HG02943 (cell line): ENCODE results near the gene MAP4K4.

Source experiments
- ATAC-seq: cut with Tn5 transposase; IDR thresholded peaks from one replicate; pipeline ENCODE4 v1.9.1; 2021; ENCODE audit warnings: mild to moderate bottlenecking, low read depth, moderate library complexity; ENCODE audit not compliant: unreplicated experiment

MAP4K4 gene

DNA sequence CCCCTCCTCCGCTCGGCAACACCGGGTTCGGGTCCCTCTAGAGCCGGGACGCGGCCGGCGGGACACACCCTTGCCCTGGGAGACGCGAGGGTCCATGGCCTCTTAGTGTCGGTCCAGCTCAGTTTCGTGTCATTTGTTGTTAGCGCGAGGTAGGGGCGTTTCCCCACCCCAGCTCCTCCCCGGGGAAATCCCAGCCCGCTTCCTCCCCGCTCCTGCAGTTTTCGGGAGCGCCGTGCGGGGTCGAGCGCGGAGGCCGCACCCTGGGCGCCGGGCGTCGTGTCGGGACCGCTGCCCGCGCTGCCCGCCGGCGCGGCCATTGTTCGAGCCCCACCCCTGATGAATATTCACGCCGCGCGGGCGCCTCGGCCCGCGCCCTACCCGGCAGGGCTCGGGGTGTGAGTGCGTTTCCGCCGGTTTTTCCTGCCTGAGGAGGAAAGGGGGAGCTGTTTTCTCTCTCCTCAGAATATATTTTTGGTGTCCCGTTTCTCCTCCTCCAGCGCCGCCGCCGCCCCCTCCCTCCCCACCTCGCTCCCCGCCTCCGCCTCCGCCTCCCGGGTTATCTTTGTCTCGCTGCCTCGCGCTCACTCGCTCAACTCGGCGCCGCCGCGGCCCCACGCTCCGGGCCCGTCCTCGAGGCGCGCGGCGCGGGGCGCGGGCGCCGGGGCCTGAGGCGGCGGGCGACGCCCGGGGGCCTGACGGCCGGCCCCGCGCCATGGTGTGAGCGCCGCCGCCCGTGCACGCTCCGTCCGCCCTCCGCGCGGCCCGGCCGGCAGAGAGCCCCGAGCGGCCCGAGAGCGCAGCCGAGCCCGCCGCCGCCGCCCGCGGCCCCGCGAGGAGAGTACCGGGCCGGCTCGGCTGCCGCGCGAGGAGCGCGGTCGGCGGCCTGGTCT is at the start of gene MAP4K4:
TSS of gene MAP4K4 (plus strand) at position 584 of the 890 bp plus-strand sequence. CDS start 374 bp downstream, outside the sequence.
- ATAC-seq, result no peak

DNA sequence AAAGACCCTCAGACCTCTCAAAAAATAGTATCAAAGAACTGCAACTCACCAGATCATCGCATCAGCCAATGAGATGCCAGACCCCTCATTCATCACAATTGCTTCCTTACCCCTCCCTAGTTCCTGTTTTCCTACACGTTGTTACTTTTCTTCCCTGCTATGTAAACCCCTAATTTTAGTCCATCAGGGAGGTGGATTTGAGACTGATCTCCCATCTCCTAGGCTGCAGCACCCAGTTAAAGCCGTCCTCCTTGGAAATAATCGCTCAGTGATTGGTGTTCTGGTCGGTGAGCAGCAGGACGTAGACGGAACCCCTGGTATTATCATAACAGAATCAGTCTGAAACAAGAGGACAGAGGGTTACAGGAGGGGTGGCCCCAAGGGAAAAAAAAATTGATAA is 44.0 kb upstream of the MAP4K4 start:
- ATAC-seq, result no peak

DNA sequence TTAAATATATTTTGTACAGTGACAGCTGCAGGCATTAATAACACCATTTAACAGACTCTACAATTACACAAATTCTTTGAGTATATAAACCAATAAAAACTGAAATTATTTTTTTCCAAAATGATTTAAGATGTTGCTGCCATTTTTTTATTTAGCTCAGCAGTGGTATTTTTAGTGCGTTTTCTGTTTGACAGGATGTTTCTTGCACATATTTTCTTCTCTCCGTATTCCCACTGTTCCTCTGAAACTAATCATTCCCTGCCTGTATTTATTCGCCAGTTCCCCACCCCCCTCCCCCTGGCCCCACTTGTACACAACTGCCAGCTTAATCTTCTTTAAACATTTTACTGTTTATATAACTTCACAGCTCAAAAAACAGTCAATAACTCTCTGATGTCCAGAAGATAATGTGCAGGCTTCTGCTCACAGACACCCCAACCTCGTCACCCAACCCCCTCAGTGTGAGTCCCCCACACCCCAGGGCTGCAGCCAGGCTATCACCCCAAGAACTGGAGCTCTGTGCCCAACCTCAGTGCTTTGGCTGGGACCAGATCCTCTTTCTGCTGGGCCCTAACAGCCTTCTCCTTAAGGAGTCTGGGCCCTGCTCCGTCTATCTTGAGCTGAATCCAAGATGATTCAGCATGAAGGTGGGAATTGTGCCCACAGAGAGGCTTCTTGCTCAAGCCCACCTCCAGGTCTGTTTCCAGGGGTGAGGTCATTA is 41.6 kb upstream of the MAP4K4 start:
- ATAC-seq, result no peak

DNA sequence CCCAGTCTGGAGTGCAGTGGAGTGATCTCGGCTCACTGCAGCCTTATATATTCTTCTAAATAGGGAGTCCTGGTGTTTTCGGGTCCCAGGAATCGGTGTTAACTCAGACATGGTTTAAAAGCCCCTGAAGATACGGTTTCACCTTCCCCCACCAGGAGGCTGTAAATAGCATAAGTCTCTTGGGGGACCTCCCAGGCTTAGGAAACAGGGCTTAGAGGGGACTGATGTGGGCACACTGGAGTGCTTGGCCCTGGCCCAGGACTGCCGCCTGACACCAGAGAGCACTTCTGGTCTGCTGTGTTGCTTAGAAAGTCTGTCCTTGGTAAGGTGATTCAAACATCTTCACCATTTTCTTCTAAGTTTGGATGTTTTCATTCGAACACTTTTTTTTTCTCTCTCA is 39.7 kb upstream of the MAP4K4 start:
- ATAC-seq, result no peak

DNA sequence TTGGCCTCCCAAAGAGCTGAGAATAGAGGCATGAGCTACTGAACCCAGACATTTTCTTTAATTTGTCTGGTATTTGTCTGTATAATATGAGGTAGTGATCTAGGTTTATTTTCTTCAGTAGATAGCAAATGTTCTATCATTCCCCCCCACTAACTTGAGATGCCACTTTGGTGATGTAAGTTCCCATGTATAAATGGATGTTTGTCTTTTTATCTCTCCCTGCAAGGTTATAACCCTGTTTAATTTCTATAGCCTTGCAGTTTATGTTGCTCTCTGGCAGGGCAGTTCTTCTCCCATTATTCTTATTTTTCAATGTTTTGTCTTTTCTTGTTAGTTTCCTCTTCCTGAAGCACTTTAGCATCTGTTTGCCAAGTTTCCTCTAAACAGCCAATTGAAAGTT is 39.1 kb upstream of the MAP4K4 start:
- ATAC-seq, result no peak

DNA sequence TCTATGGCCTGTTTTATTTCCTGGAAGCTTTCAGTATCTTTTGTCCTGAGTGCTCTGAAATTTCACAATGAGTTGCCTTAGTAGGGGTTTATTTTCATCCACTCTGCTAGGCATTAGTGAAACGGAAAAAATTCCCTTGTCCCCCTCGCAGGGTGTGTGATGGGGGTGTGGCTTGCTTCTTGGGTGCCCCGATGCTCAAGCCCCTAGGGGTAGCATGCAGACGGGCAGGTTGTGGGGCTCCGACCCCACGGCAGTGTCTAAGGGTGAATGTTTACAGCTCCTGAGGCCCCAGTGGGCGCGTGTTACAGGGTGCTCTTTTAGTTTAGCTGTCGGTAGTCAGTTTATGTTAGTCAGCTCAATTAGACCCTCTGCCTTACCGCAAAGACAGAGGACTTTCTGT is 32.2 kb upstream of the MAP4K4 start:
- ATAC-seq, result no peak

DNA sequence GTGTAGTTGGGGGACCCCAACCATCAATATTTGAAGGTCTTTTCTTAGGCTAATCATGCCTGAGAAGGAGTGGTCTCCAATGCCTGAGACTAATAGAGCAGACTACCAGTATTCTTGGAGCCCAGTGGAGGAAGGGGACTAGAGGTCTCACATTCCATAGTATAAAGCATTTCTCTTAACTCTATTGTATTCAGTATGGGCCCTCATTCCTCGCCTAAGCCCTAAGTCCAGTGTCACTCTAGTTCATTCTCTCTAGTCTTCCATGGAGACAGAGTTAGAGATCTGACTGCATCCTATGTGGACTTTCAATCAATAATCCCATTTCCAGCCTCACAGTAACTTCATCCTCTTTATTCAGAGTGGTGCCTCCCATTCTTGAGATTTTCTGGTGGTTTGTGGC is 29.7 kb upstream of the MAP4K4 start:
- no peak for ATAC-seq

DNA sequence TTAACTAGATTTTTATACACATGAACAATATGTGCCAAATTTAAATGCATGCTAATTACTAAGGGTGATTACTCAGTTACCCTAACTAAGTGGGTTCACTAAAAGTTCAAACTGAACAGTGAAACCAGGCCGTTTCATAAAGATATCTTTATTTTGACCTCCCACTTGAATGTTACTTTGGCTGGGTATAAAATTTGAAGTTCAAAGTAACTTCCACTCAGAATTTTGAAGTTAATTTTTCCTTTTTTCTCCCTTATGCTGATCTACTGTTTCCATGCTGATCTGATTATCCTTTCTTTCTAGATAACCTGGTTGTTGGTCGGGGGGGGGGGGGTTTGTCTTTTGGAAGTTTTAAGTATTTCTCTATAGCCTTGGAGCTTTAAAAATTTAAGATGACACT is 25.5 kb upstream of the MAP4K4 start:
- ATAC-seq, result no peak

DNA sequence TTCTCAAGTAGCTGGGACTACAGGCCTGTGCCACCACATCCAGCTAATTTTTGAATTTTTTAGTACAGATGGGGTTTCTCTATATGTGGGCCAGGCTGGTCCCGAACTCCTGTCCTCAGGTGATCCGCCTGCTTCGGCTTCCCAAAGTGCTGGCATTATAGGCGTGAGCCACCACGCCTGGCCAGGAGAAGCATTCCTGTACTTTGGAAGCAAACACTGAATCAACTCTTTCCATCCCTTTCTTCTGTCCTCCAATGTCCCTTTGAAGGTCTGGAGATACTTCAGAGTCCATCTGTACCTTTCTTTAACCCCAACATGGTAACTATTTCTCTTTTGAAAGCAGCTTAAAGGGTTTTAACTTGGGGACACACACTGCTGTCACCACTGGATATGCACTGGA is 23.6 kb upstream of the MAP4K4 start:
- no peak for ATAC-seq

DNA sequence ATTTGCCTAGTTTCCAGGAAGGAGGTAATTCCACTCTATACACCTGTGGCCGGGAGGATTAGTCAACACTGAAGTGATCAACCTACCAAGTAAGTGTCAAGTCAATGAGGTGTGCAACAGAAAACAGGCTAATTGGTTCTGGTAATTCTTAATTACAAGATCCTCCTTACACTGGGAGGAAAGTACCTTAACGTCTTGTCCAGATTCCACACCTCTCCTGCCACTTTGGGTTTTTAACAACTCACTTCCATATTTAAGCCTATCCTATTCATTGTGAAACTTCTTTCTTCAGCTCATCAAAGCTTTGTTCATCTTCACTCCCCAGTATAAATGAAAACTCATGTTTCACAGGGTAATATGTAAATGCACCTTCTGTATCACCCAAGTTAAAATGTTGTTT is 22.0 kb upstream of the MAP4K4 start:
- ATAC-seq, result no peak

DNA sequence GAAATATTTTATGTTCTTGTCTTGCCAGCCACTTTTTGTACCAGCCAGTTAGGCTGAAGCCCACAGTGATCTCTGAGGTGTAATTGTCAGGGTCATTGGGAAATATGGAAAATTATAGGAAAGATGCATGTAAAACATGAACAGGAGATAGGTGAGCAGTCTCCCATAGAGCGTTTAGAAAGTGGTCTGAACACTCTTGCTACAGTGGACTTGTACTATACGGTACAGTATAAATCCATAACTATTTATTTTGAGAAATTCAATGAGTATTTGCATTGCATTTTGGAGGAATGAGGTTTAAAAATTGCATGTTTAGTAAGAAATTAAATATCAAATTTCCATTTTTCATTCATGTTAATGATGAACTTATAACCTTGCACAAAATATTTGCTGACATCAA is 20.8 kb upstream of the MAP4K4 start:
- ATAC-seq, result no peak

DNA sequence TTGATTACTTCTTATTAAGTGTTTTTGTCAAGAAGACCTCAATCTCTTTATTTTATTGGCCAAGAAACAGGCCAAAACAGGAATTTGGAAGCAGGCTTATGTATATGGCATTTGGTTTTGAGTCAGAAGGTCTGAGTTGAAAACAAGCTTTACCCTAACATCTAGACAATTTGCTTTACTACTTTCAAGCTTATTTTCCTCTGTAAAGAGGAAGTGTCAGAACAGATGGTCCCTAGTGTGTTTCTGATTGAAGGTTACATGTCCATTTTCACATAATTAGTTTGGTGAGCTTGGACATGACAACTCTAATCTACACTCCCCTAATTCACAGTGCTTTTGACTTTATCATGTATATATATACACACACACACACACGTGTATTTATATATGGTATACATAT is 19.8 kb upstream of the MAP4K4 start:
- no peak for ATAC-seq

DNA sequence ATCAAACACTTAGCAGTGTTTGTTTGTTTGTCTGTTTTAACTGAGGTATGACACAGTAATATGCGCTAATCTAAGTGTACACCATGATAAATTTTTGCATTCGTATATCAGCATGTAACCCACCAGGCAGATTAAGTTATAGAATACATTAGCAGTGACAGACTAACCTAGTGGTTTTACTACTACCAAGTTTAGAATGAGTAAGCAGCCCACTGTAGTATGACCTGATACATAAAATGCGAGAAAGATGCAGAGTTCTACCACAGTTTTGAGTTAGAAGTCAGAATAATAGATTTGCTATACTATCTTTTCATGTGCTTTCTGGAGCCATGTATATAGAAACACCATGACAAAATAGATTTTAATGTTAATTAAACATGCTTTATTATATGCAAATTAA is 19.1 kb upstream of the MAP4K4 start:
- no peak for ATAC-seq

DNA sequence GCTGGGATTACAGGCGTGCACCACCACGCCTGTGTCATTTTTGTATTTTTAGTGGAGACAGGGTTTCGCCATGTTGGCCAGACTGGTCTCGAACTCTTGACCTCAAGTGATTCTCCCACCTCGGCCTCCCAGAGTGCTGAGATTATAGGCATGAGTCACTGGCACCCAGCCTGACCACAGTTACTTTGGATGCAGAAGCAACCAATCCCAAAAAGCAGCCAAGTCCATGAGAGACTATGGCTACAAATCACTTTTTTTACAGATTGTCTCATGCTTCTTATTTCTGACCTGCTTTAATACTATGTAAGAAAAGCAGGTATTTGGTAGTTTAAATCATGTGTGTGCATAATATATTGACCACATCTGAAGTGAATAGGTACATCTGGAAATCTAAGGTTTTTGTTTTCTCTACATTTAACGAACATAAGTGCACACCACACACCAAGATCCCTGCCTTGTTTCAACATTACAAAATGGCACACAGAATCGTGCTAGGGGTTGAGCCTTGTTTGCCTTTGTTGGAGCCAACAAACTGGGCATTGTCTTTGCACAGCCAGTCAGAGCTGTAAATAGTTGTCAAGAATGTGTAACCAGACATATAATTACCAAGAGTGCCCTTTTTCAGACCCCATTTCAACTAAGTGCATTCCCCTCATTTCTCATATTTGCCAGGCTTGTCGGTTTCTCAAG is 18.3 kb upstream of the MAP4K4 start:
- no peak for ATAC-seq

DNA sequence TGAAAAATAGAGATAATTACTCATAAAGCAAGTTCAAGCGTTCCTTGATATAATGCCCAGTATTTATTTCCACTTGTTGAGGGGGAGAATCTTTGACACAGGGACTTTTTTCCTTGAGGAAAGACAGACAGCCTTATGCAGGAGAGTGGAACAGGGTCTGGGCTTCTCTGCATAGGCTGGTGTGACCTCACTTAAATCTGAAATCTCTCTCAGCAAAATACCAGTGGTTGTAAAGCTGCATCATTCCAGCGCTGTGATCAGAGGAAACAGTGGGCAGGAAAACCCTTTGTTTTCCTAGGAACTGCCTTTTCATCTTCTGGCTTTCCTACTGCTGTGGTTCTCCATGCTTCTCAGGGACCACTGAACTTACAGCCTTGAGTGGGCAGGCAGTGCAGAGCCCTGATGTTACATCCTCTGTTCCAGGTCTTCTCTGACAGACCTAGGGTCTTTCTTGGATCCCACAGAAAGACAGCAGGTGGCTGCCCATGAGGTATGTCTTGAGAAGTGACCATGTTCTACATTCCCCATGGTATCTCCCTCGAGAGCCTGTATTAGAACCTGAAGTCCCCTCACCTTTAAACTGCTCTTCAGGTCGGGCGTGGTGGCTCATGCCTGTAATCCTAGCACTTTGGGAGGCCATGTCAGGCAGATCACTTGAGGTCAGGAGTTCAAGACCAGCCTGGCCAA is 17.6 kb upstream of the MAP4K4 start:
- no peak for ATAC-seq

DNA sequence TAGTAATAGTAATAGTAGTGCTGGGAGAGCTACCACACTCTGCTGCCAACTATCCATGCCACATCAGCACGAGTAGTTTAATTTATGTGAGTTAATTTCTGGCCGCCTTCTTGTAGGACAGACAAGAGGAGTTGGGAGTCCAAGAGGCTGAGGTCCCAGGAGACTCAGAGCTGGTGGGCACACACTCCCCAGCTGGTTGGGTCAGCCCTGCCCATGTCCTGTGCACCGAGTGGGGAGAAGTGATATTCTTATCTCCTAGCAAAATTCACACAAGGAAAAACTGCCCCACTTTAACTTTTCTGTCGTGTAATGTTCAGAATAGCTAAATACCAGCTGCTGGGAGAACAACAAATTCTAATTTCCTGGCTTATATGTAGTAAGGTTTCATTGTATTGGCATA is 15.2 kb upstream of the MAP4K4 start:
- no peak for ATAC-seq

DNA sequence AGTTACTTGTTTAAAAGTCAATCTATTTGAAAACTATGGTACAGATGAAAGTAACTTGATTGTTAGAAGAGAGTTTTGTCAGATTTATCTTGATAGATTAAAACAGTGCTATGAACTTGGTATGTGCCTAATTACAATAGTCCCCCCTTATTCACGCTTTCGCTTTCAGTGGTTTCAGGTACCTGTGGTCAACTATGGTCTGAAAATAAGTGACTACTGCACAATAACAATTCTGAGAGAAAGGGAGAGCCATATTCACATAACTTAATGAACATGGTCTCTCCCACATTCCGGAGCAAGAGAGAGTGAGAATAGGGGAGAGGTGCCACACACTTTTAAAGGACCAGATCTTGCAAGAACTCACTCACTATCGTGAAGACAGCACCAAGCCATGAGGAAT is 13.2 kb upstream of the MAP4K4 start:
- no peak for ATAC-seq

DNA sequence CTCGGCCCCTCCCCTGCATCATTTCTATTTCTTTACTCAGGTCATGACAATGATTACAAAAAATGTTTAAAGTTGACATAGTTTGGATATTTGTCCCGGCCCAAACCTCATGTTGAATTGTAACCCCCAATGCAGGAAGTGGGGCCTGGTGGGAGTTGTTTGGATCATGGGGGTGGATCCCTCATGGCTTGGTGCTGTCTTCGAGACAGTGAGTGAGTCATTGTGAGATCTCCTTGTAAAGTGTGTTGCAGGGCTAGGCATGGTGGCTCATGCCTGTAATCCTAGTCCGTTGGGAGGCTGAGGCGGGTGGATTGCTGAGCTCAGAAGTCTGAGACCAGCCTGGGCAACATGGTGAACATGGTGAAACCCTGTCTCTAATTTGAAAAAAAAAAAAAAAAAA is 9.2 kb upstream of the MAP4K4 start:
- no peak for ATAC-seq

DNA sequence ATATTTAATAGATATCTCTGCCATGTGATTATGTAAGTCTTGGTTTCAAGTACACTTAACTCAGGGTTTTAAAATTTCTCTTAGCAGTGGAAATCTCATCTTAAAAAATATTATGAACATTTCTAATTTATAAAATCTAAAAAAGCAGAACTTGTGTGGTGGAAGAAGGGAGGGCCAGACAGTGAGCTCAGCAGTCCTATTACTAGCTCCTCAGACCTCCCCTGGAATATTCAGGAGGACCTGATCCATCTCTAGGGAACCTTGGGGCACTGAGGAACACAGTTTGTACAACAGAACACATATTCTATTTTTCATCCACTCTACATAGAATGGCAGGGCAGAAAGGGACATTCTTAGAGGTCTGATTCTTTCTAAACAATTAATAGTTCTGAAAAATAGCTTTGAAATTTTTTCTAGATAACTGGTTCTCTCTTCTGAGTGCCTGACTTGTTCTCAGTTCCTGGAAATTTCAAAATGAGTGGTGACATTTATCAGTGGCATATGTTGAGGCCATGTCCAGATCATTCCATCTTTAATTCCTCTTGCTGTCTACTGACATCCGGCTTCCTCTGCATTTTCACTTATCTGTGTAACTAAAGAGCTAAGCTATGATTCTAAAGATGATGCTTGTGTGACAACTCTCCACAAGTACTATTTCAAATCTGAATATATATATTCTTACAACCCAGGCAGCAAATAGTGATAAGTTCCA is 8.2 kb upstream of the MAP4K4 start:
- ATAC-seq, result no peak

DNA sequence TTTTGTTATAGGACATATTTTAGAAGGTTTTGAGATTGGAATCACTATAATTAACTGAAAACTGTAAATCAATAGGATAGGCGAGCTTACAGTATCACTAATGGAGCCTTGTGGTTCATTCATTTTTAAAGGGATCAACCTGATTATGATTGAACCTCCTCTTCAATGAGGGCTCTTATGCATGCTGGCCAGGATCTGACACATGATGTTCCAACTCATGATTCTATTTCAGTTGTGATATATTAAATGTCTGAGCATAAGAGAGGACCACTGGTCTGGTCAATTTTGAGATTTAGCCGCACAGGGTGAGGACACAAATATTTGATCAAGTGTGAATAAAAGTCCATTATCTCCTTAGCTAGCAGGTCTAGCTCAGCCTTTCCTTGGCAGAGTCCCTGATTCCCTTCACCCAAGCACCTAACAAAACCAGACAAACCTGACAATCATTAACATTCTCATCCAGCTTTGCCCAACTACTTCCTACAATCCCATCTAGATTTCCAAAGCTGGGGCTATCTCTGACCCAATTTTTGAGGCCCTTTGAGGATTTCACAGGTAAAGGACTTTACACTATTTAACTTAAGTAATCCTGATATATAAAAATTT is 6.9 kb upstream of the MAP4K4 start:
- ATAC-seq, result no peak
